ENCODE data around the gene OSTC.

Gene OSTC

DNA sequence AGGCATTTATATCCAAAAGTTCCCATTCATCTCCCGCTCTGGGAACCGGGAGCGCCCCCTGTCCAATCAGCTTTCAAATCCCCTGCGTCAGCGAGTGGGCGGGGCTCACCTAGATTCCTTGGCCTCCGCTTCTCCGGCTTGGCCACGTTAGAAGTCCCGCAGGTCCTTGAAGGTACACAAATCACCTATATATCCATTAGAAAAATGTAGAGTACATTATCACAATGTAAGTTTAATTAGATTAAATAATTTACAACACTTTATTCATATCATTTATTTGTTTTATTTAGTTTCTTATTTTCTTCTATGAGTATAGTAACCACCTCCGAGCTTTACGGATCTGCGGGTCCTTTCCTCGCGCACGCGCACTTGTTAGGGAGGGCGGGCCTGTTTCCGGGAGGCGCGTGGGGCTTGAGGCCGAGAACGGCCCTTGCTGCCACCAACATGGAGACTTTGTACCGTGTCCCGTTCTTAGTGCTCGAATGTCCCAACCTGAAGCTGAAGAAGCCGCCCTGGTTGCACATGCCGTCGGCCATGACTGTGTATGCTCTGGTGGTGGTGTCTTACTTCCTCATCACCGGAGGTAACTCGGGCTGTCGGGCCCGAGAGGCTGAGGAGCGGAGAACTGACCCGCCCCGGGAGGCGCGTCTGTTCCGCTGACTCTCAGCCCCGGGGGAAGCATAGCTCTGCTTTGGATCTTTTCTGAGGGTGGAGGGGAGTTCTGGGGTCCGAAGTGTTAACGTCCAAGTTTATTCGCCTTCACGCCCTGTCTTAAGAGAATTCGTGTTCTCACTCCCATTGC lies at the start of gene OSTC:
Gene OSTC, plus strand, starts transcription at position 388 of the 802 bp plus-strand sequence. Its CDS starts 57 bp downstream, at position 445.
- DNase-seq, result peak; percentile 96

DNA sequence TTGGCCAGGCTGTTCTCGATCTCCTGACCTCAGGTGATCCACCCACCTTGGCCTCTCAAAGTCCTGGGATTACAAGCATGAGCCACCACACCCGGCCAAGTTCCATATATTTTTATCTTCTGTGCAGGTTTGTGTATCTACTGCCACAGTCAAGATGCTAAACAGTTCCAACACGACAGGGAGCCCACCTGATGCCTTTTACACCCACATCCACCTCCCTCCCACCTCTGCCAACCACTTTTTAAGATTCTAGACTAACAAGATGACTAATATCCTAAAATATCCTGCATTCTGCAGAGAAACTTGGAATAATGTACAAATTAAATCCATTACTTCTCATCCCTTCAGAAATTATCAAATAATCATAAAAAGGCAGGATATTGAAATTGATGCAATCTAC lies 49.3 kb upstream of the OSTC start:
- no peak for DNase-seq

DNA sequence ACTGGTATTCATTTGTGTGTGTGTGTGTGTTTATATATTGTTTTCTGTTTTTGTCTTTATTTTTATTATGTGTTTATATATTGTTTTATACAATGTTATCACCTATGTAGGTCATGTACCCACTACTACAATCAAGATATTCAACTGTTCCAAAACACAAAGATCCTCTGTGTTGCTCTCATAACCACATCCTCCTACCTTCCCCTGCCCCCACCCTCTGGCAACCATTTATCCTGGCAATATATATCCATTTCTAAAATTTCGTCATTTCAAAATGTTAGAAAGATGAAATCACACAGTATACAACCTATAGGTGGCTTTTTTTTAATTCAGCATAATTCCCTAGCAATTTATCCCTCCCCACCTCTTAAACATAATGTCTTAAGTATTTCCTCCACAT lies 48.9 kb upstream of the OSTC start:
- no peak for DNase-seq

GRCh38 chr4:108602163-108602562 lies 48.2 kb upstream of the OSTC start:
- no peak for DNase-seq

- DNase-seq, result no peak
Measured at GRCh38 chr4:108607079-108607815, 43.2 kb upstream of the OSTC start.

- DNase-seq, result peak; percentile 12
Measured at GRCh38 chr4:108611365-108611764, 39.0 kb upstream of the OSTC start.

GRCh38 chr4:108612365-108612764 lies 38.0 kb upstream of the OSTC start:
- no peak for DNase-seq

GRCh38 chr4:108619372-108620100 lies 30.9 kb upstream of the OSTC start:
- no peak for DNase-seq

DNA sequence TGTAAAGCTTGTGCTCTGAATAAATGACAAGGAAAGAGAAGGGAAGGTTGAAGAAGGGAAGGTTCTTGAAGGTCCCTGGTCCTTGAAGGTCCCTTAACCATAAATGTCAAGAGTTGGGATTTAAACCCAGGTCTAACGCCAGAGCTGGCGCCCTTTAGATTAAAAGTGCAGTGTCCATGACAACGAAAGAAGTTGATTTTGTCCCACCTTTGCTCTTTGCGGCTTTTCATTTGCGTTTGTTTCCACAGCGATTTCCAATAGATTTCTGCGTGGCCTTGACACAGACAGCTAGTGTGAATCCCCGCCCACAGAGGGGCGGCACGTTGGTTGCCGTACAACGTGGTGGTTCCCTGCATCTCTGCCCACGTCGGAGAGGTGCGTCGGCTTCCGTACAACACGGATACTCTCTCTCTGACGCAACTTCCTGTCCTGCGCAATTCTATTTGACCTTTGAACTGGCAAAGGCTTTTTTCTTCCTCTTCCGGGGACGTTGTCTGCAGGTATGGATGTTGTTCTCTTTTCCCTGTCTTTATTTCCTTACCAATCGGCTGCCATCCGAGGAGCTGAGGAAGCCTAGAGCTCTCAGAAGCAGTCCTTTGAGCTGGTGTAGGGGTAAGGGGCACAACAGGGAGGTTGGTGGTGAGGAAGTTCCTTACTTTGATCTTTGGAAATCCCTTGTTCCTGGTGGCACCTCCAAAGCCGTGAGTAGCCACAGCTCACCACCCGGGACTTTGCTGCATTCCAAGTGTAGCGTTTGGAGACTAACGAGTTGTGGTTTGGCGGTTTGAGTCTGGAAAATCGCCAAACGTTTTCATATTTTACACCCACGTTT lies 30.1 kb upstream of the OSTC start, which contains the start of gene RPL34:
Gene RPL34, plus strand, starts transcription at position 476 of the 832 bp plus-strand sequence. CDS start 1,384 bp downstream, outside the sequence.
- DNase-seq, result peak; percentile 94

GRCh38 chr4:108620933-108621905 lies 29.2 kb upstream of the OSTC start:
- no peak for DNase-seq

GRCh38 chr4:108622022-108622421 lies 28.4 kb upstream of the OSTC start:
- DNase-seq, result no peak

DNA sequence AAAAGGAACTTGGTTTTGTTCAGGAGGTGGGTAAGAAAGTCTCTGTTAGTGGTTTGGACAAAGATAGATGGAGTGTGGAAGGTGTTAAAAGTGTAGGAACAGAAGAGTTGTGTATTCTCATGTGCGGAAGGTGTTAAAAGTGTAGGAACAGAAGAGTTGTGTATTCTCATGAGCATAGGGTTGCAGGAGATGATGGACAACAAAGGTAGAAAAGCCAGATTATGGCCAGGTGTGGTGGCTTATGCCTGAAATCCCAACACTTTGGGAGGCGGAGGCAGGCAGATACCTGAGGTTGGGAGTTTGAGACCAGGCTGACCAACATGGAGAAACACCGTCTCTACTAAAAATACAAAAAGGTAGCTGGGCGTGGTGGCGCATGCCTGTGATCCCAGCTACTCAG lies 27.6 kb upstream of the OSTC start:
- no peak for DNase-seq

DNA sequence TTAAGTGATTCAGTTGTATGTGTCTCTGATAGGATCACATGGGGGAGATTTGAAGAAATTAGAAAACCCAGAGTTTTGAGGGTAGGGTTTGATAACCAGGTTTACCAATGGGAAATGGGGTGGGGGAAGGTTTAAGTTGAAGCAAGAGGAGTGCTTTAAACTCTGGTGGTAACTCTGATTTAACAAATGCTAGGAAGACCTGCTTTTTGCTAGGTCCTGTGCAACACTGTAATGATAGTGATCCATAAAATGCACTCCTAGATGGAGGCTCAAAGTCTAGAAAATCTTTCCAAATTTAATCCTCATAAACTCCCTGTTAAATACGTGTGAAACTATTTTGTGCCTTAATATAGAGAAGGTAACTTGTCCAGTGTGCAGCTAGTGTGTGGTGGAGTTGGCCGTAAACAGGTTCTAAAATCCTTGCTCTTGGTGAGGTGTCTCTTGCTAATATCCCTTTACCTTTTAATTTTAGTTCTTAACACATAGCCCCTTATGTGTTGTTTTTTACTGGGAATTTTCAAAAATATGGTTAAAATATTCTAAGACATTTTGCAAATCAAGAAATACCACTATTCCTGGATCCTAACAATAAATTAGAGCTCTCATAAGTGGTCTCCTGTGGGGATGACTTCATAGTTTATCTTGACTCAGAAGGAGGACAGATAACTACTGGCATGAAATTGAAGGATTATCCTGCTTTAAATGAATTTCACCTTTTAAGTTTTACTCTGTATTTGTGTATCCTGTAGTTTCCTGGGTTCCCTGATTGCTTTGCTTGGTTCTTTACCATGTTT lies 25.9 kb upstream of the OSTC start:
- no peak for DNase-seq

DNA sequence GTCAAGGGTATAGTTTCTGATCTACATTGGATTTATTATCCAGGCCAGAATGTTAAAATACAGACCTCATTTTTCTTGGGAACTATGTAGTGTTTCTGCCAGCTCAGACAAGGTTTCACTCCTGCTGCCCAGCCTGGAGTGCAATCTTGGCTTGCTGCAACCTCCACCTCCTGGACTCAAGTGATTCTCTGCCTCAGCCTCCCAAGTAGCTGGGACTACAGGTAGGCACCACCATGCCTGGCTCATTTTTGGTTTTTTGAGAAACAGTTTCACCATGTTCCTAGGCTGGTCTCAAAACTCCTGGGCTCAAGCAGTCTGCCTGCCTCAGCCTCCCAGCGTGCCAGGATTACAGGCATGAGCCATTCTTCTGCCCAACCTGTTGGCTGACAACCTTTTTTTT lies 24.3 kb upstream of the OSTC start:
- no peak for DNase-seq

- DNase-seq, result no peak
Measured at GRCh38 chr4:108628411-108628810, 22.0 kb upstream of the OSTC start.

DNA sequence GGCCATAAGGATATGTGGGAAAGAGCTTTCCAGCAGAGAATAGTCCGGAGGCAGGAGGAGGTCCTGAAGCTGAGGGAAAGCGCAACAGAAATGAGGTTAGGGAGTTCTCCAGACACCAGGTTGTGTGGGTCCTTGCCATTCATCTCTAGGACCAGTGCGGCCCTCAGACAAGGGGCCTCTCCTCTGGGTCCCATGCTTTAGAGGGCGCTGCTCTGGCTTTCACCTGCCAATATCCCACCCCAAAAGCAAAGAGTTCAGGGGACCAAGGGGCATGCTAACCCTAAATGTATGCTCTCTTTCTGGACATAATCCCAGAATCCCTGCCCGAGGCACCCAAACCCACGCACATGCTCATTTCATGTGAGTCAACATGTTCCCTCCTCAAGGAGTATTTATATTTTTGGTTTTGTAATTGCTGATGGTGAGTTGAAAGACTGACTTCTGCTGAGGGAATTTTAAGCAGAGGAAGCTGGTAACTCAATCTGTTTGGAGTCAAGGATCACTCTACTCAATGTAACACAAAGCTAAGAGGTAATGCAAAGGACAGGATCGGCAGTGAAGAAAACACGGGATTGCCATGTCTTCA lies 15.2 kb upstream of the OSTC start:
- DNase-seq, result no peak

GRCh38 chr4:108636246-108636645 lies 14.2 kb upstream of the OSTC start:
- no peak for DNase-seq

DNA sequence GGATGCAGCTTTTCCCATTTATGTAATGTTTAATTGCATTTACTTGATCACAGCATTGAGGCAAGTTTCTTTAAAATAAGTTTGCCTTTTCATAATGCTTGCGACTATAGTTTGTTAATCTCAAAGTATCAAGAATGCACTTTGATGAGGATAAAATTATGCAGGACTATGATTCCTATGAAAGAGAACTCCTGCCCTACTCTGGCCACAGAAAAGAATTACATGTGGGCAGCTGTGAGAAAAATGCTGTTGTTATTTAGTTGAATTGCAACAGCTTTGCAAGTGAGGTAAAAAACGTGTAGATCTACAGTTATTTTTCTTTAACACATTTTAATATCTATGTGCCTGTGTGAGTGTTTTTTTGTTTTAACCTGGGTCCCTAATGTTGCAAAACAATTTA lies 12.5 kb upstream of the OSTC start:
- no peak for DNase-seq

DNA sequence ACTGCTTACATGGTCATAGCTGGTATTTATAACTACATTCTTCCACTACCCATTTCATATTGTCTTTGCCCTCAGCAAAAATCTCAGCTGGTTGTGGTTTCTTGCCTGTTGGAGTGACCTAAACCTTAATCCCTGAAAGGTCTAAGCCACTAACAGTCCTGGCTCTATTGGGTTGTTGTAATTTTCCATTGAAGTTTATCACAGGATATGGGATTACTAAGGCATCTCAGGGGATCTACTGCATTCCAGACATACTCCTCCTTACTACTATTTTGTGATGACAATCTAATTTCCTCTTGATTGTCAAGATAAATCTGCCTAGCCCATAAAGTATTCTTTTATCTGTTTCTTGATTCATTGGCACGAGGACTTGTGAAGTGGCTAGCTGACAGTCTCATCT lies 6.2 kb upstream of the OSTC start:
- no peak for DNase-seq

DNA sequence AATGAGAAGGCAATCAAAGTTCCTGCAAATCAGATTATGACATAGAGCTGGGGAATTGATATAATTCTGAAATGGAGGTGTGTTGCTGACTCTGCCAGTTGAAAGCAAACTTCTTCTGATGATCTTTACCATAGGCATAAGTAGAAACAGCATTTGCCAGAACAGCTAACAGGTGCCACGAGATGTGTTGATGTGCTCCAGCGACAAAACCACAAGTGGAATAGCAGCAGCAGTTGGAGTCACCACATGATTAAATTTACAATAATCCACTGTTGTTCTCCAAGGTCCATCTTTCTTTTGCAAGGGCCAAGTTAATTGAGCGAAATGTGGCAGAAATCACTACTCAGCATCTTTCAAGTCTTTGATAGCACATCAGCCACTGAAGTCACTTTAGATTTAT lies 3.7 kb upstream of the OSTC start:
- no peak for DNase-seq

Measured in NCI-H2227 treated with DMSO at 0.1 percent for 48 hours (cell line).